Activated CD4-positive, alpha-beta T cell treated with anti-CD3 and anti-CD28 coated beads for 24 hours (primary cell): ENCODE measurements around the gene SORCS2.

ENCODE experiments used
- DNase-seq, 2 donors: peaks; one replicate each; pipeline ENCODE4 v3.0.0-alpha.2; 2020; ENCODE audit warnings: low read depth in 2 of 2

Gene SORCS2

DNA sequence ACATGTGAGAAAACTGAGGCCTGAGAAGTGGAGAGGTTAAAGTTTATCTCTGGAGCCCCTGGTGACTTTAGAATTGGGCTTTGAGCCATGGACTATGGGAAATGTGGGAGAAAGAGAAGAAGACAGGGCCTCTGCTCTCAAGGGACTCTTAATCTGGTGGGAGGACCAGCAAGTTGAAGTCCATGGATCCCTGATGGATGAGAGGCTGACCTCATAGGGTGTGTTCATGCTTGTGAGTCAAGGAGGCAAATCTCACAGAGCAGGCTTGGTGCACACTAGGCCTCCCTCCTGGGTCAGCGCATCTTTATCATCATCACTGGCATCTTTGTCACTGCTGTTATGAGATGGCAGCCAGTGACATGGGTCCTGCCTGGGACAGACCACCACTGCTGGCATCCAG is 535.4 kb downstream of the SORCS2 start:
- no peak for DNase-seq

DNA sequence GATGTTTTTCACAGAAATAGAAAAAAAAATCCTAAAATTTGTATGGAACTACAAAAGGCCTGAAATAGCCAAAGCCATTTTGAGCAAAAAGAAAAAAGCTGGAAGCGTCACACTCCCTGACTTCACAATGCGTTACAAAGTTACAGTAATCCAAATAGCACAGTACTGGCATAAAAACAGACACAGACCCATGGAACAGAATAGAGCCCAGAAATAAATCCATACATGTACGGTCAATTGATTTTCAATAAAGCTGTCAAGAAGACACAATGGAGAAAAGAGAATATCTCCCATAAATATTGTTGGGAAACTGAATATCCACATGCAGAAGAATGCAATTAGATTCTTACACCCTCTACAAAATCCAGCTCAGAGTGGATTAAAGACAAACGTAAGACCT is 539.1 kb downstream of the SORCS2 start:
- DNase-seq, result no peak

DNA sequence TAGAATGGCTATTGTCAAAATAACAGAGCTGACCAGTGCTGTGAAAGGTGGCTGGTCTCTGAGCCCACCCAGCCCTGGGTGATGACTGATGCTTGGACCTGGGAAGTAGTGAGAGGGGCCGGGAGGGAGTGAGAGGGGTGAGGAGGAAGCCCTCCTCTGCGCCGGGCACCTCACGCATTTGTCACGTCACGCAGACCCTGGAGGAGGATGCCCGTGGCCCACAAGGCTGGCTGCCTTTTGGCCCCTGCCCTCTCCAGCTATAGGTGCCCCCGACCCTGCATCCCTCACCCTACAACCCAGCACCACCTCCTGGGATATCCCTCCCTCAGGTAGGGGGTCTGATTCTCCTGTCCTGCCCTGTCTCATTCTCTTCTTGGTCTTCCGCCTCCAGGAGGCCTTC is 539.9 kb downstream of the SORCS2 start:
- no peak for DNase-seq

DNA sequence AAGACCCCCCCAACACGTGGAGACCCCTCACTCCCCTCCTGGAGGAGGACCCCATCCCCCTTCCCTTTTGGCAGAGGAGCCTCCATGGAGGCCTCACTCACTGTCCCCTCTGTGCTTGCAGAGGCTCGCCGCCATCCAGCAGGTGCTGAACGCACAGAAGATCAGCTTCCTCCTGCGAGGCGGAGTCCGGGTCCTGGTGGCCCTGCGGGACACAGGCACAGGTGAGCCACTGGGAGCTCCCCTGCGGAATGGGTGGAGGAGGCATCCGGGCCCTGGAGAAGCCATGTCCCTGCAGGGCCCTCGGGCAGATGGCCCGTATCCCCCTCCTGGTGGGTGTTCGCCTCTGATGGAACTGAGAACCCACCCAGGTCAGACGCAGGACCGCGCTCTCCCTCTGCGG is 540.9 kb downstream of the SORCS2 start:
- no peak for DNase-seq

DNA sequence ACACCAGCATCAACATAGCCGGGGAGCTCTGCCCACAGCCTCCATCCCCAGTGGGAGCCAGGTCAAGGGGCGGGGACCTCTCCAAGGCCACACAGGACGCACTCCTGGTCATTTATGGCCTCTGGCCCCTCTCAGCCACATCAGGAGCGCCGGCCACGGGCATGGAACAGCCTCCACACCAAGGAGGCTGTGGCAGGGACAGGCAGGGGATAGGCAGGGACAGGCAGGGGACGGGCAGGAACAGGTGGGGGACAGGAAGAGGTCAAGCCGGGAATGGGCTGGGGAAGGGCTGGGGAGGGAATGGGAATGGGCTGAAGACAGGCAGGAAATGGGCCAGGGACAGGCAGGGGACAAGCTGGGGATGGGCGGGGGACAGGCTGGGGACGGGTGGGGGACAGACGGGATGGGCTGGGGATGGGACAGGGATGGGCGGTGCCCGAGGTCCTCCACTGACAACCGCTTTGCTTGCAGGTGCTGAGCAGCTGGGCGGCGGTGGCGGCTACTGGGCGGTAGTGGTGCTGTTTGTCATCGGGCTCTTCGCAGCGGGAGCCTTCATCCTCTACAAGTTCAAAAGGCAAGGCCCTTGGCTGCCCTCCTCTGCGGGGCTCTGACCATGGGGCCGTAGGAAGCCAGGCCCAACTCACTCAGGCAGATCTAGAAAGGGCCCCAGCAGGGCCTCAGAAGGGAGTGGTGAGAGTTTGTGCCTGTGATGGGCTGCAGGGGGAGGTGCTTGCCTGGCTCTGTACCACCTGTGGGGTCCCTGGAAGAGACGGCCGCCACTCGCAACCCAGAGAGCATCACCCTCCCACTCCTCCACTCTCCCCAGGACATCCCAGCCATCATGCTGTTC is 541.7 kb downstream of the SORCS2 start:
- DNase-seq, result no peak

DNA sequence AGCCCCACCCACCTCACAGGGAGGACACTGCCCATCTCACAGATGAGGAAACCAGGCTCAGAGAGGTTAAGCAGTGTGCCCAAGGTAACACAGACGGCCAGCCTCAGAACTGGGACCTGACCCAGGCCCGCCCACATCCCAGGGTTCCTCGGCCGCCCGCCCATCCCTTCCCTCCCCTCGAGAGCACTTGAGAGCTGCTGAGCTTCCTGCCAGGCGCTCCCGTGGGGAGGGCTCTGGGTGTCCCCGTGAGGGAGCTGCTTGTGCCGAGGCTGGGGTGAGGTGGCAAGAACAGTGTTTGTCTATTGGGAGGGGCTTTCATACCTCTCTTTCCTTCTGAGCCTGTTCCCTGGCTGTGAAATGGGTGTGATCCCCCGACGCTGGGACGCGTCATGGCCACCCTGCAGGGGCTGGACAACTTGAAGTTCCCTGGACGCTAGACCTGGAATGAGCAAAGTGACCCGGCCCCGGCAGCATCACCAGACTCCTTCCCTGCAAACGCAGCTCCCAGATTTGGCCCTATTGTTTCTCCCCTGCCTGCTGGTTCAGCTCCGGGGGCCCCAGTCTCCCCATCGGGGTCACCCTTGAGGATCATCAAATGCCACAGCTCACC is 542.4 kb downstream of the SORCS2 start:
- no peak for DNase-seq

DNA sequence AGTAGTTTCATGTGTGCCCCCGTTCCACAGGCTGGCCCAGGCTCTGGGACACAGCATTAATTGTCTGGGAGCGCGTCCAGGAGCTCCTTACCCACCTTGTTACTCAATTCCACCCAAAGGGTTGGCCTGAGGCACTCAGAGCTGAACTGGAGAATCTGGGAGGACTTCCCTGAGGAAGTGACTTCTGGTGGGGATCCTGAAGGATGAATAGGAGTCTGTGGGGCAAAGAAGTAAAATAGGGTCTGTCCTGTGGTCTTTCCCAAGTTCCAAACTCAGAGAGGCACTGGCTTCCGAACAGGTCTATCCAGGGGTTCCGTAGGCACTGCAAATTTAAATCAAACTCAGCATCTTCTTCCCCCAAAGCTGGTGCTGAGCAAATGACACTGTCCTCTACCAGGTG is 543.1 kb downstream of the SORCS2 start:
- no peak for DNase-seq

DNA sequence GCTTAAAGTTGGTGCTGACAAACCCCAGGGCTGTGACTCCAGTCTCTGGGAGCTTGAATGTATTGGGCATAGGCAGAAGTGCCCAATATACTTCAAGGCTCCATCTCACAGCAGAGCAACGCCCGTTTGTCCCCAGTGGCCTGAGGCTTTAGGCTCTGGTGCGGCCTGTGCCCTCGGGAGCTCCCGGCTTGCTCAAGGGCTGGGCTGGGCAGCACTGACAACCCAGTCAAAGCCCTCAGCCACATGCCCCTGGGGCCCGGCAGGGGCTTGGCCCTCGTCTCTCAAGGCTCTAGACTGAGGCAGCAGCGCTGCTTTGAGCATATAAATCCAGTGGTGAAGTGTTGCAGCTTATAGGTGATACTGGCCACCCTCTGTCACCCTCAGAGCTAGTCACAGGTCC is 543.6 kb downstream of the SORCS2 start:
- no peak for DNase-seq

DNA sequence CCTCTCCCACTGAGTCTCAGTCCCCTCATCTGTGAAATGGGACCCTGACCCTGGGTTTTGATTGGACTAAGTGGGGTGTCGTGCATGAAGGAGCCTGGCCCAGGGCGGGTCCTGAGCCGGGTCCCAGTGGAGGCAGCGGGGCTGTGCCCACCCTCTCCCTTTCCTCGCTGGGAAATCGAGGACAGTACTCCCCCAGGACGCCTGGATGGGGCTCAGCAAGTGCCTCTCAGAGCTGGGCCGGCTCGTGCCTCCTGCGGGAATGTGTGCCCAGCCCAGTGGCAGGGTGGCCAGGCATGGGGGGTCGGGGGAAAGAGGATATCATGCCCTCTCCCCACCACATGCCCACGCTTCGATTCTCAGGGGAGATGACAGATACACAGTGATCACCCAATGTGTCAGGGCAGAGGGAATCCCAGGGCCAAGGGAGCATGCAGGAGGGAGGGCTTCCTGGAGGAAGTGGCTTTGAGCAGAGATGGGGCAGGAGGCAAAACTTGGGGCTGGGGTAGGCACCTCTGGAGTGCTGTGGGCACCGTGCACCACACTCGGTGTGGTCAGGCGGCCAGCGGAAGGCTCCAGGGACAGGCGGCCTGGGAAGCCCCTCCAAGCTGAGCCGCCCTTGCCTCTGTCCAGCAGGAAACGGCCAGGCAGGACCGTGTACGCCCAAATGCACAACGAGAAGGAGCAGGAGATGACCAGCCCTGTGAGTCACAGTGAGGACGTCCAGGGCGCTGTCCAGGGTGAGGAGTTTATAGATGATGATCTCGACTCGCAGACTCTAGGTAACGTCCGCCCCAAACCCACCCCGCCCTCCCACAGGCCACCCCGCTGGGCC is 544.3 kb downstream of the SORCS2 start:
- DNase-seq, result no peak

DNA sequence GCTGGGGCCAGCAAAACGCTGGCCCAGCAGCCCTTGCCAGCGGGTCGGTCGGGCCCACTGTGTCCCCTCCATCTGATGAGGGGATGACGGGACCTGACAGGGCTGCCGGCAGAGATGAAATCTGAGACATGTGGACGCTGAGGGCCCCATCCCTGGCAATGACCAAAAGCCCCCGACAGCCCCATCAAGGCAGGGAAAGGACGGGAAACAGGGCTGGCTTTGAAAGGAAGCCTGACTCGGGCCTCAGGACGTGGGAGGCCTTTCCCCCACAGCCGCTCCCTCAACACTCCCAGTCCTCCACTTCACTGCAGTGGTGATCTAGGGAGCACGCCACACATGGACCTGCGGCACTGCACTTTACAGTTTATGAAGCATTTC is 544.9 kb downstream of the SORCS2 start:
- DNase-seq, result no peak

DNA sequence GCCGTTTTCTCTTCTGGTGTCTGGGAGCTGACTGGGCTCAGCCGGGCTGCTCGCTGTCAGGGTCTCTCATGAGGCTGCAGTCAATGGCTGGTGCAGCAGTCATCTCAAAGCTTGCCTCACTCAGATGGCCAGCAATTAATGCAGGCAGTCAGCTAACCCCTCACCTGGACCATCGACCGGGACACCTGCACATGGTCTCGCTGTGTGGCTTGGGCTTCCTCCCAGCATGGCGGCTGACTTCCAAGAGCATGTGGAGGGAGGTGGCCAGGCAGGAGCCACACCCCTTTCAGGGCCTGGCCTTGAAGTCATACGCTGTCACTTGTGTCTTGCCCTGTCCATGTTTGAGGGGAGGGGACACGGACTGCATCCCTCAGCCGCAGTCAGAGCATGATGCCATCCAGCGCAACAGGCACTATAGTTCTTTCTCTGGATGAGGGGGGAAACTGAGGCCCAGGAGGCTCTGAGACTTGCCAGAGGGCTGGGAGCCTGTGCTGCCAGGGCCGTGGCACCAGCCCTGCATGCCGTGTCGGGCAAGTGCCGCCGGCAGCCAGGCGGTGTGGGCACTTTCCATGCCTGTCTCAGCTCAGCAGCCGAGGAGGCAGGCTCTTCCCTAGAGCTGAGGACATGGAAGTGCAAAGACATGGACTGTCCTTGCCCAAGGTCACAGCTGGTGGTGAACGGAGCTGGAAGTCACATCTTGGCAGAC is 545.6 kb downstream of the SORCS2 start:
- DNase-seq, result no peak

DNA sequence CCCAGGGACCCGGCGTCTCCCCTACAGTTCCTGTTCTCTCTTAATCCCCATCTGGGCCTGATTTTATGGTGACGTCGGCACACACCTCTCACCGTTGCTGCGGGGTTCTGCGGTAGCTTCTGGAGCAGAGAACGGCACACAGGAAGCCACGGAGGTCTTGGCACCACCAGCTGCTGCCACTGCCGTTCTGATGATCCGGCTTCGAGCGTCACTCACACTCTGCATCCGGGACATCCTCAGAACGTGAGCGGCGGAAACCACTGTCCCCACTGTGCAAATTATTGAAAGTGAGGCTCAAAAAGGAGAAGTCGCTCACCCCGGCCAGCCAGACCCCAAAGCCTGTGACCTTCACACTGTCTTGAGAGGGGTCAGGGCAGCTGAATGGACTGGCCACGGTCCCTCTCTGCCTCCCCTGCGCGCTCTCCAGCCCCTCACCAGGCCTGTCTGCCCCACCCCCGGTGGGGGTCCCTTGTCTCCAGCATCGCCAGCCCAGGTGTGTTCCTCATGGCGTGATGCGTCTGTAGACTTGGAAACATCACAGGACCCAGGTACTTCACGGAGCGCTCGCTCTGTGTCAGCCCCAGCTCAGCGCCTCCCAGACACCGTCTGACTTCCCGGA is 546.2 kb downstream of the SORCS2 start:
- DNase-seq, result no peak

DNA sequence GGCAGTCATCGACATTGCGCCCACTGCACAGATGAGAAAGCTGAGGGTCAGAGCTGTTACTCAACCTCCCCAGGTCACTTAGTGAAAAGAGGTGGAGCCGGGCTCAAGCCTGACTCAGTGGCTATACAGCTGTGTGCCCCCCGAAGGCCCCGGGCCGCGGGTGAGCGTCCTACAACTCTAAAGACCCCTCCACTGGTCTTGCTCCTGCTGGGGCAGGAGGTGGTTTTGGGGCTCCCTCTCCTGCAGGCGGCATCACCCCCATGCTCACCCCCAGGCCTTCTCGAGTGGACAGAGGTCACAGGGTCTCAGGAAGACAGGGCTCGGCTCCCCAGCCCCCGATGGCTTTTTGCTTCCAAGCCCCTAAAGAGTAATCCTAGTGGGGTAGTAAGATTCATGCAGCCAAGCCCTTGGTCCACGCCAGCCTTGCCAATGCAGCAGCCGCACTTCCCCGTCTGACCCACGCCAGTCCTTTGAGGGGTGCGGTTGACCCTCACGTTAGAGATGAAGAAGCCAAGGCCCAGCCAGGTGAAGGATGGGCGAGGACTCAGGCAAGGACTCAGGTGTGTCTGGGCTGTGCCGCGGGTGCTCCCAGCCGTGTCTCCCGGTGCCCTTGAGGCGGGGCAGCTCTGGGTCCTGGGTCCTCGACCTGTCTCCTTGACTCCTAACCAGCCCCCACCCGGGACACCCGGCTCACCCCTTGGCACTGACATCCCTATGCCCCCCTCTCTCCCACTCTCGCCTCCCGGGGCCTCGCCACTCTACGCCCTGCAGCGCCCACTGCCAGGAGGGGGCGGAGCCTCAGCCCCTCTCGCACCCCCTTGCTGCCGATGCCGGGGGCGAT is 547.0 kb downstream of the SORCS2 start:
- no peak for DNase-seq

DNA sequence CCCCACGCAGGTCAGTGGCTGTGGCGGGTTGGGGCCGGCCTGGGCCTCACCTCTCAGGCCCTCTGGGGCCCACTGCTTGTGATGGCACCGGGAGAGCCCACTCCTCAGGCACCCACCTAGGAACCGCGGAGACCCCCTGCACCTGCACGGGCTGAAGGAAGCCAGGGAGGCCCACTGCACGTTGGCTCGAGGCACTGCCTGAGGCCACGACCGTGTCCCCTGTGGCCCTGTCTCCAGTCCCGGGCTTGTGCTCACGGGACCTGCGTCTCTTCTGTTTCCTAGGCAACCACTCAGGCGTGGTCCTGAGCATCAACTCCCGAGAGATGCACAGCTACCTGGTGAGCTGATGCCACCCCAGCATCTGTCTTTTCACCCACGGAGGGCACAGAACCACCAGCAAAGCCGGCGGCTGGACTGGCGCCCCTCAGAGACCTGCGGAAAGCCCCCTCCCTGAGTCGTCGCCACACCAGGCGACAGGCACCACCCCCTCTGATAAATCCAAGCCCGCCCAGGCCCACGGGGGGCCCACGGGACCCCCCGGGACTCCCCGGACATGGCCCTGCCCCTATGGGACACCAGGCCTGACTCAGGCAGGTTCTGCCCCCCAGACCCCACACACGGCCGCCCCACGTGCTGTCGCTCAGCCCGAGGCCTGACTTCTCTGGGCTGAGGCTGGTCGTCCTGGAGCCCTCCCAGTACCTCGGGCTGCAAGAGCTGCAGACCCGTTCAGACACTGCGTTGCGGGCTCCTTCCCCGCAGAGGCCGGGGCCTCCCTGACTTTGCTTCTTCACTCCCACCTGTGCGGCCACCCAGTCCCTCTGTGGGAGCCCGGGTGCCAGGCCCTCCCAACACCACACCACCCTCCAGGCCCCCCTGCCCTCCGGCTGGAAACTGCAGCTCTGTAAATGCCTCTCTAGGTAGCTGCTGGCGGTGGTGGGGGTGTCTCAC is 547.9 kb downstream of the SORCS2 start:
- no peak for DNase-seq

DNA sequence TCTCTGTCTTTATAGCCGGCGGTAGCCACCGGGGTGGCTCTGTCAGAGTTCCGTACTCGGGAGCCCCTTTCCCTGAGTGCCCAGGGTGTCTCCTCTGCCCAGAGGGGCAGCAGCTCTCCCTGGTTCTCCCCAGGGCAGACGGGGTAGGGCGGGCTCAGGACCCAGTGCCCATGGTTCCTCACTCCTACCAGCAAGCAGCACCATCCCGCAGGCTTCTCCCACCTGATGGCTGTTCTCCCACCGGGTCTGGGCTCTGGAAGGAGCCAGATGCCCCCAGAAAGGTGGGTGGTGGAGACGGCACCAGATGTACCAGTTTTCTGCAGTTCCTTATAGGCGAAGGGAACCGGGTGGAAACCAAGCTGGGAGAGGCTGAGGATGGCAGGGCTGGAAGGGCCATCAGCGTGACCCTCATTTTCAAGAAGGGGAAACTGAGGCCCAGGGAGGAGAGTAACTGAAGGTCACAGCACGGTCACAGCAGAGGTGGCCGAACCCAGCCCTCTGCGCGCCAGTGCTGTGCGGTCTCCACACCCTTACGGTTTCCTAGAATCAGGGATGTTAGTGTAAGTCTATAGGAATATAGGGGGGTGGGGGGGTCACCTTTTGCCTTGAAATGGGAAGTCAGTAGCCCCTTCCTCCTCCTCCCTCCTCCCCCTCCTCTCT is 548.7 kb downstream of the SORCS2 start:
- DNase-seq, result no peak

DNA sequence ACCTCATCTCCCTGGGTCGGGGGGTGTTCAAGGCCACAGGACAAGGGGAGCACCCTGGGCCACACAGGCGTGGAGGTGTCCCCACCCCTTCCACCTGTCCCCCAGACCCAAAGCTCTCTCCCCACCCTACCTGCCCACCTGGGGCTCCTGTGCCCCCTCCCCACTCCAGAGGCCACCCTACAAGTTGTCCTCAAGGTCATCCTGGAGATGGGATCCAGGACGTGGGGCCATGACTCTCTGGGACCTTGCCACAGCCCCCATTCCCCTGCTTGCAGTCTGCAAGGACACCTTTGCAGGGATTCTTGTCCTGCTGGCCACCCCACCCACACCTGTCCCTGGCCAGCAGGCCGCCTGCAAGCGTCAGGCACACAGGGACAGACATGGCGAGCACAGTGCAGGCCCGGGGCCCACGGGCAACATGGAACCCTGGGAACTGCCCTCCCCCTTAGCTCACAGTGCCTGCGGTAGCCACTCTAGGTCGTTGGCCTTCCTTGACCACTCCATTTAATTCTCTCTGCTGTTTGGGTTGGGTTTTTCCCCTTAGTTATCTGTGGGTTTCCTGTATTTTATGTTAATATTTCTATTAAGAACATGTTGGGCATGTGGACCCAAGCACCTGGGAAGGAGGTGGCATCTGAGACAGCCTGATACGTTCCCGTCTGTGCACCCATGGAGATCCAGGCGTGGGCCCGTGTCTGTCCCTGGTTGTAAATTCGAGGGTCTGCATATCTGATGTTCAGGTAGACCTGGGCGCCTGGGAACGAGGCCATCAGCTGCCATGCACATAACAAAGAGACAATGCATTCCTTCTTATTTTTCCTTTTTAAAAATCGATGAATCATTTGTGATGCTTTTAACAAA is 549.8 kb downstream of the SORCS2 start:
- no peak for DNase-seq

DNA sequence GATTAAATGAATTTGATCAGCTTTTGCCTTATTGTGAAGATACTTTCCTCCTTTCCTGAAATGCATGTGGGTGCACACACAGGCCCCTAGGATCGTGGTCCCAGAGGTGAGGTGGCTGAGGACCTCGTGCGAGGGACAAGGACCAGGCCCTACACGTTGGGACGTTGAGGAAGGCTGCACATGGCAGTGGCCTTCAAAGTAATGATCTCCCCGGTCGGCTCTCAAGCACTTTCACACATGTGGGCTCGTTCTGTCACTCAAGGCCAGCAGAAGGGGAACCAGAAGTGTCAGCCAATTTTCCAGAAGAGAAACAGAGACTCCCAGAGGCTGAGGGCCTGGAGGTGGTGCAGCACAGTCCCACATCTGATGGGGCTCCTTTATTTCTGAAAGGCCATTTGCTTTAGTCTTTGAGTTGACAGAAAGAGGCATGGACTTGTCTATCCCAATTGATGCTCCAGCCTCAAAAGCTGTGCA is 550.5 kb downstream of the SORCS2 start:
- no peak for DNase-seq
